Pancreas (tissue), 10 donors: ENCODE data around the gene SBF1. TPM values are rescaled to one million over a fixed set of nuclear protein-coding genes. Genes with fewer than 3 reads are reported as not detected.

ENCODE experiments used
- ATAC-seq, 4 donors: fragments of 200-7000 bp; cut with Tn5 transposase; one replicate each; pipeline versions ENCODE4 v1.8.0 to v1.9.1; 2020; ENCODE audit warnings: mild to moderate bottlenecking in 4 of 4, moderate library complexity in 4 of 4
- DNase-seq, 6 donors: peaks; one replicate each; pipeline ENCODE4 v3.0.0-alpha.2; 2020
- FAIRE-seq: peaks from 2 replicates; lab custom pipeline; 2012; peaks lifted over from hg19 to GRCh38; lab: Jason Lieb, UNC
- H3K27ac ChIP-seq, 4 donors: fragments of 200-600 bp; sonication (generic); 1 replicate in 3 of 4; 2 replicates in 1 of 4; pipeline versions ENCODE4 v1.5.0 to v1.8.0; 2020
- H3K27me3 ChIP-seq, 4 donors: fragments of 200-600 bp; one replicate each; pipeline ENCODE4 v1.8.0; 2021
- H3K36me3 ChIP-seq, 3 donors: fragments of 200-600 bp; sonication (generic) in 1 of 3; one replicate each; pipeline versions ENCODE4 v1.5.0 to v1.8.0; 2020 to 2021
- H3K4me1 ChIP-seq, 3 donors: fragments of 200-600 bp; one replicate each; pipeline ENCODE4 v1.8.0; 2021
- H3K4me3 ChIP-seq, 4 donors: fragments of 200-600 bp; sonication (generic) in 2 of 4; one replicate each; pipeline versions ENCODE4 v1.5.0 to v1.8.0; 2020 to 2021
- H3K9me3 ChIP-seq, 4 donors: fragments of 200-600 bp; one replicate each; pipeline ENCODE4 v1.8.0; 2021
- CTCF ChIP-seq, 4 donors: fragments of 200-600 bp; sonication (generic) in 3 of 4; IDR thresholded peaks; one replicate each; pipeline versions ENCODE4 v1.5.0 to v1.8.0; 2021; ENCODE audit warnings: antibody characterized with exemption in 4 of 4
- WGBS, 2 donors: extraction: QIAGEN DNeasy Blood & Tissue Kit; methylation state at CpG; one replicate each; pipeline ENCODE4 v1.1.7; 2013; 5-methylcytosine and 5-hydroxymethylcytosine counted together
- intact Hi-C, 3 donors: fragments of 100-400 bp; cut with DNase I; formaldehyde crosslinking; loops; one replicate each; pipeline versions ENCODE4 v1.11.1 to v1.14.2; 2022
- polyA plus RNA-seq, 2 donors: library from polyadenylated mRNA; stranded (reverse); fragments of 200-250 nt; gene quantifications; one replicate each; pipeline ENCODE4 v1.2.3, GENCODE V29; 2013
- total RNA-seq, 6 donors: library from RNA; stranded (reverse); fragmentation: NEBNext Ultra II Directional in 4 of 6; extraction: Animal tissue kit (Norgen Biotek cat#: 25700) in 4 of 6; gene quantifications; one replicate each; pipeline versions ENCODE4 v1.2.1 to v1.2.4, GENCODE V29; 2021 to 2023
- donor health status: healthy with polysubstance abuse.
- donor health status: DM: no; HTN: no; CAD: no; lungs with moderate emphysema.
- donor health status: DM: no; HTN: no; CAD: no.
- donor health status: control.
- donor health status: control.
- donor health status: Bipolar disorder and iron deficiency.
- donor health status: DM: yes; HTN: yes; CAD: no.
- donor health status: DM: no; HTN: no; CAD: no.
- donor health status: DM: no; HTN: no; CAD: no.
- donor health status: DM: yes; HTN: yes; CAD: no.

The SBF1 gene
- total and polyA plus RNA-seq, 8 donors = 36.8 to 76.5 (median 56.1) TPM

- peaks cover 0 to 13% (median 0%) of the 10 kb centered on the region in 3 donors for H3K4me1 ChIP-seq
- H3K27ac ChIP-seq = peak overlapping the region in 2 of 4 donors; percentile 68 to 85
Observed at GRCh38 chr22:50508897-50509296, 34.1 kb upstream of the SBF1 start.

GRCh38 chr22:50507991-50508884 lies 33.4 kb upstream of the SBF1 start, which contains the start of gene NCAPH2:
Gene NCAPH2, plus strand, starts transcription at chr22:50508224. Its CDS starts 114 bp downstream, at chr22:50508338.
- DNase-seq = peak; percentile 95 to 99 (median 98)
- Histone ChIP-seq H3K27ac (peak within 1 kb of the TSS; percentile 75 to 94 (median 85)), H3K36me3 (peaks cover 0 to 6% (median 0%) of the 10 kb centered on the region in 3 donors), H3K9me3 (no peaks in the 10 kb centered on the region), H3K4me1 (peaks cover 0 to 13% (median 0%) of the 10 kb centered on the region in 3 donors), H3K27me3 (no peaks in the 10 kb centered on the region), H3K4me3 (peak within 1 kb of the TSS; percentile 68 to 90 (median 83))
- no peak for FAIRE-seq
- peak; percentile 46 to 80 (median 68) for ATAC-seq
- no peak for TF ChIP-seq CTCF (IDR thresholded peaks at IDR 0.05)
- WGBS, 2 donors = 1% methylated on average over 67 to 76 of the region's 76 CpGs
- intact Hi-C loops = loop anchor here in 2 of 3 donors (5.0 to 10.0 kb wide), 2 partner anchors 261 to 263 kb away; partner anchors contain the start of gene TUBGCP6 (in 2 of the 2)

More at GRCh38 chr22:50508897-50509296, 34.1 kb upstream of the SBF1 start:
- DNase-seq (peak in 1 of 6 donors; percentile 2), FAIRE-seq (no peak), ATAC-seq (no peak)
- TF ChIP-seq CTCF (IDR thresholded peaks at IDR 0.05) = no peak
- Histone ChIP-seq H3K27me3 (no peaks in the 10 kb centered on the region), H3K9me3 (no peaks in the 10 kb centered on the region), H3K36me3 (peaks cover 0 to 4% (median 0%) of the 10 kb centered on the region in 3 donors), H3K4me3 (peak overlapping the region in 3 of 4 donors; percentile 57 to 84 (median 63))
- intact Hi-C loops = loop anchor here in 2 of 3 donors (5.0 to 10.0 kb wide), 2 partner anchors 262 to 264 kb away; partner anchors contain the start of gene TUBGCP6 (in 2 of the 2)
- 10 to 11% methylated on average over 3 of the region's 3 CpGs for WGBS, 2 donors

GRCh38 chr22:50507421-50507990 lies 32.7 kb upstream of the SBF1 start, which contains the start of gene LMF2:
Gene LMF2, minus strand, starts transcription at chr22:50507702. Its CDS starts 27 bp downstream, at chr22:50507675.
- peaks cover 0 to 14% (median 0%) of the 10 kb centered on the region in 3 donors for H3K36me3 ChIP-seq
- ATAC-seq (peak; percentile 67 to 84 (median 74)), DNase-seq (peak; percentile 86 to 98 (median 96)), FAIRE-seq (no peak)
- no peak for TF ChIP-seq CTCF (IDR thresholded peaks at IDR 0.05)
- H3K4me3 ChIP-seq = peak within 1 kb of the TSS; percentile 68 to 90 (median 83)
- intact Hi-C loops = loop anchor here in 2 of 3 donors (5.0 to 10.0 kb wide), 2 partner anchors 260 to 263 kb away; partner anchors contain the start of gene TUBGCP6 (in 2 of the 2)
- no peaks in the 10 kb centered on the region for H3K9me3 ChIP-seq
- whole genome bisulfite sequencing, 2 donors = 0 to 1% methylated on average over 22 to 58 of the region's 62 CpGs
- H3K27ac ChIP-seq = peak within 1 kb of the TSS; percentile 75 to 94 (median 85)
- H3K4me1 ChIP-seq = peaks cover 0 to 13% (median 0%) of the 10 kb centered on the region in 3 donors
- H3K27me3 ChIP-seq = no peaks in the 10 kb centered on the region

GRCh38 chr22:50506611-50507420 lies 32.0 kb upstream of the SBF1 start:
- 14 to 21% methylated on average over 16 to 21 of the region's 21 CpGs for WGBS, 2 donors
- no peak for FAIRE-seq
- no peaks in the 10 kb centered on the region for H3K9me3 ChIP-seq

More at GRCh38 chr22:50506611-50507420, 32.0 kb upstream of the SBF1 start:
- intact Hi-C loops = loop anchor here in 2 of 3 donors (5.0 to 10.0 kb wide), 2 partner anchors 260 to 262 kb away; partner anchors contain the start of gene TUBGCP6 (in 2 of the 2)
- Histone ChIP-seq H3K4me1 (peaks cover 0 to 13% (median 0%) of the 10 kb centered on the region in 3 donors), H3K27me3 (no peaks in the 10 kb centered on the region), H3K36me3 (peaks cover 0 to 15% (median 0%) of the 10 kb centered on the region in 3 donors), H3K27ac (peak overlapping the region; percentile 66 to 75 (median 71)), H3K4me3 (peak overlapping the region; percentile 68 to 90 (median 83))
- TF ChIP-seq CTCF (IDR thresholded peaks at IDR 0.05) = no peak
- peak; percentile 72 to 93 (median 86) for DNase-seq
- ATAC-seq = peak; percentile 23 to 45 (median 35)
